Measurements from ENCODE around the gene RELN.

GRCh38 chr7:103541947-103542346, 447.5 kb downstream of the RELN start:
- TF ChIP-seq CTCF (IDR thresholded peaks at IDR 0.05) (no peak), POLR2A (IDR thresholded peaks at IDR 0.05) (no peak)
